SH-SY5Y (cell line): Measurements from ENCODE around the gene ENTR1.

ENCODE experiments used
- GATA2 ChIP-seq: IDR thresholded peaks from 2 replicates; pipeline ENCODE4 v1.6.1; 2011; ENCODE audit warnings: mild to moderate bottlenecking, low read depth, low read length
- GATA3 ChIP-seq: IDR thresholded peaks from 2 replicates; pipeline ENCODE4 v1.6.1; 2011; ENCODE audit warnings: low read depth, mild to moderate bottlenecking, low read length, moderate library complexity

Gene ENTR1

GRCh38 chr9:136370687-136371532 lies 39.5 kb downstream of the ENTR1 start:
- TF ChIP-seq GATA2 (no peak), GATA3 (no peak)

GRCh38 chr9:136370037-136370436 lies 40.4 kb downstream of the ENTR1 start:
- no peak for TF ChIP-seq GATA2
- no peak for TF ChIP-seq GATA3

GRCh38 chr9:136368190-136368589 lies 42.2 kb downstream of the ENTR1 start:
- TF ChIP-seq GATA2: no peak
- no peak for TF ChIP-seq GATA3

GRCh38 chr9:136367296-136368145 lies 42.9 kb downstream of the ENTR1 start:
- TF ChIP-seq GATA2 (no peak), GATA3 (no peak)

- TF ChIP-seq GATA2: no peak
- no peak for TF ChIP-seq GATA3
Measured at GRCh38 chr9:136366826-136367225, 43.6 kb downstream of the ENTR1 start.

- TF ChIP-seq GATA2 (no peak), GATA3 (no peak)
Measured at GRCh38 chr9:136365775-136366222, 44.6 kb downstream of the ENTR1 start.

- TF ChIP-seq GATA2 (no peak), GATA3 (no peak)
Measured at GRCh38 chr9:136364942-136365774, 45.3 kb downstream of the ENTR1 start.

GRCh38 chr9:136363949-136364748 lies 46.3 kb downstream of the ENTR1 start:
- TF ChIP-seq GATA3: no peak
- TF ChIP-seq GATA2: no peak

GRCh38 chr9:136363106-136363948 lies 47.1 kb downstream of the ENTR1 start, which contains the start of gene DNLZ:
TSS of gene DNLZ (minus strand) at chr9:136363744. CDS start at chr9:136363714, 30 bp downstream.
- no peak for TF ChIP-seq GATA2
- no peak for TF ChIP-seq GATA3

- TF ChIP-seq GATA2 (no peak), GATA3 (no peak)
Measured at GRCh38 chr9:136362450-136362784, 48.0 kb downstream of the ENTR1 start.

- TF ChIP-seq GATA3 (no peak), GATA2 (no peak; the same call in 1 of the 2 replicates)
Measured at GRCh38 chr9:136361754-136362449, 48.5 kb downstream of the ENTR1 start.
